SU-DHL-6 (cell line): ENCODE measurements around the gene PPTC7.

Source experiments
- EZH2phosphoT487 ChIP-seq: fragments of 200-600 bp; sonication (generic), shearing (Covaris generic); conservative IDR thresholded peaks from 2 replicates; pipeline ENCODE4 v1.6.1; 2018; ENCODE audit warnings: mild to moderate bottlenecking, antibody characterized with exemption, low read length, moderate library complexity, mixed read lengths
- TF ChIP-seq, protein P1 (sequence below): fragments of 200-600 bp; sonication (generic); IDR thresholded peaks from one replicate; pipeline ENCODE4 v1.5.1; 2017; ENCODE audit warnings: antibody characterized with exemption, mild to moderate bottlenecking, low read length, moderate library complexity; ENCODE audit not compliant: insufficient read depth, poor library complexity, severe bottlenecking

DNA sequence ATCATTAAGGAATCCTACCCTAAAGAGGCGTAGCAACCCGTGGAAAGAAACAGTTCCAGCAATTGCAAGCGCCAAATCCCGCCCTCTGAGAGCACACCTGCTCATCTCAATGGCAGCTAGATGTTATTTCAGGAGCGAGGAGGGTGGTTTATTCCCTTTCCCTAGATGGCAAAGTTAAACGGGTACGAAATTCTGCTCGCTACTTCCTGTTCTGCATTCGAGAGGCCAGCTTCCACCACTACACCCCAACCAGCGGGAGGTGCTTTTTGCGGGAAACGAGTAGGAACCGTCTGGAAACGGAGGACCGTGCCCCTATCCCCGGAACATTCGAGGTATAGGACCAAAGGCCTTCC is 81.7 kb downstream of the PPTC7 start:
- TF ChIP-seq, protein P1, sequence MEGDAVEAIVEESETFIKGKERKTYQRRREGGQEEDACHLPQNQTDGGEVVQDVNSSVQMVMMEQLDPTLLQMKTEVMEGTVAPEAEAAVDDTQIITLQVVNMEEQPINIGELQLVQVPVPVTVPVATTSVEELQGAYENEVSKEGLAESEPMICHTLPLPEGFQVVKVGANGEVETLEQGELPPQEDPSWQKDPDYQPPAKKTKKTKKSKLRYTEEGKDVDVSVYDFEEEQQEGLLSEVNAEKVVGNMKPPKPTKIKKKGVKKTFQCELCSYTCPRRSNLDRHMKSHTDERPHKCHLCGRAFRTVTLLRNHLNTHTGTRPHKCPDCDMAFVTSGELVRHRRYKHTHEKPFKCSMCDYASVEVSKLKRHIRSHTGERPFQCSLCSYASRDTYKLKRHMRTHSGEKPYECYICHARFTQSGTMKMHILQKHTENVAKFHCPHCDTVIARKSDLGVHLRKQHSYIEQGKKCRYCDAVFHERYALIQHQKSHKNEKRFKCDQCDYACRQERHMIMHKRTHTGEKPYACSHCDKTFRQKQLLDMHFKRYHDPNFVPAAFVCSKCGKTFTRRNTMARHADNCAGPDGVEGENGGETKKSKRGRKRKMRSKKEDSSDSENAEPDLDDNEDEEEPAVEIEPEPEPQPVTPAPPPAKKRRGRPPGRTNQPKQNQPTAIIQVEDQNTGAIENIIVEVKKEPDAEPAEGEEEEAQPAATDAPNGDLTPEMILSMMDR: no peak
- TF ChIP-seq EZH2phosphoT487: no peak
